GM19099 (cell line): ENCODE results near the gene GNPTG.

ENCODE experiments used
- POLR2A ChIP-seq: IDR thresholded peaks from 3 replicates; pipeline ENCODE4 v1.6.1; 2011; ENCODE audit warnings: low read depth; ENCODE audit not compliant: insufficient read length; ENCODE audit errors: extremely low read depth

Gene GNPTG

DNA sequence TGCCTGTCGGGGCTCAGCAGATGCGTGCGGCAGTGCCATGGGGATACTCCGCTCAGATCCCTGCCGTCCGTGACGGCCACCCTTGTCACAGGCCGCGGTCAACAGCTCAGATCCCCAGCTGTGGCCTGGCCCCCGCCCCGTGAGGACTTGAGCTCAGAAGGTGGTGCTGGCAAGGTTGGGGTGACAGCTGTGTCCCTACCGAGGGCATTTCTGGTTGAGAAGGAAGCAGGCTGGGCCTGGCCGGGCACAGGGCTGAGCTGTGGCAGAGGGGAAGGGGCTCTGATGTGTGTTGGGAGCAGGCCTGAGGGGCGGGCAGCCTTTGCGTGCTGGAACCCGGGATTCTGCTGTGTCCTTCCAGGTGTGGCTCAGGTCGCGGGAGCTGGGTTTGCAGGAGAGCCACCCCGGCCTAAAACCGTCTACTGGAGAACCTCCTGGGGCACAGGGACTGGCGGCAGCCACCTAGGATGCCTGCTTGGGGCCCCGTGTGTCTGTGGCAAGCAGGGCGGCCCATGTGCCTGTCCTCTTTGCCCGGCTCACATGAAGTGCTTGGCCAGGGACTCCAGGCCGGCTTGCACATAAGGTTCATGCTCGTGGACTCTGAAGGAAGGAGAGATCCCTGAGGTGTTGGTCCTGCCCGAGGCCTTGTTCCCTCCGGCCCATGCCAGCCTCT lies 37.2 kb upstream of the GNPTG start:
- no peak for TF ChIP-seq POLR2A

DNA sequence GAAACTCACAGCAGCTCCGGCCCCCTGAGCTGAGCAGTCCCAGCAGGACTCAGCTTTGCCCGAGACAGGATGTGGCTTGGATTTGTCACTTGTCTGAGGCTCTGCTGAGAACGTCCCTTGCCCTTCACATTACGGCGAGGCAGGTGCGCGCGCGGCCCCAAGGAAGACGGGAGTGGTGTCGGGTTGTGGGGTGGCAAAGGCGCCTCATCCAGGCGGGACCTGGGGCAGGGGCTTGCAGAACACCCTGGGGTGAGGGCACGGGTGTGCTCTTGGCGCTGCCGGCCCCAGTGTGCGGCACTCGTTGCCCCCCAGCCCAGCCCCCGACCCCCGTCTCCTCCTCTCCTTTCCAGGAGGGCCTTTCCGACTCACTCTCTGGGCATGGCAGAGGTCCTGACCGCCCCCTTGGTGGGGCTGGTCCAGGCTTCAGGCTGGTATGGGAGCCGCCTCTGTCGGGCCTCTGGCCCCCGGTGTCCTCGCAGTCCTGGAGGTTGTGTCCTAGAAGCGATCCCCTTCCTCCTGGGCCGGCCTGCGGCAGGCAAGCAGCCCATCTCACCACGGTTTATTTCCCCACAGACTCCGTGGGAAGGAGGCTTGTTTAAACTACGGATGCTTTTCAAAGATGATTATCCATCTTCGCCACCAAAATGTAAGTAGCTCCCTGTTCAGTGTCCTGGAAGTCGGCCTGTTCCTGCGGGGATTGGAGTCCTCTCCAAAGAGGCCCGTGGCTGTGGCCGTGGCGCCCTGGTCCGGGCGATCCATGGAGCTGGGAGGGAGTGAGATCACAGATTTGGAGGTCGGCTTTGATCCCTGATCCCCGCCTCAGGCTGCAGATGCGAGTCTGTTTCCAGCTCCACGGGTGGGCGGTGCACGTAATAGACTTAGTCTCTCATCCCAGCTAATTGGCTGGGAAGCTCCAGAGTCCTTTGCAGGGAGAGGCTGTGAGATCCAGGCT lies 36.4 kb upstream of the GNPTG start:
- no peak for TF ChIP-seq POLR2A

DNA sequence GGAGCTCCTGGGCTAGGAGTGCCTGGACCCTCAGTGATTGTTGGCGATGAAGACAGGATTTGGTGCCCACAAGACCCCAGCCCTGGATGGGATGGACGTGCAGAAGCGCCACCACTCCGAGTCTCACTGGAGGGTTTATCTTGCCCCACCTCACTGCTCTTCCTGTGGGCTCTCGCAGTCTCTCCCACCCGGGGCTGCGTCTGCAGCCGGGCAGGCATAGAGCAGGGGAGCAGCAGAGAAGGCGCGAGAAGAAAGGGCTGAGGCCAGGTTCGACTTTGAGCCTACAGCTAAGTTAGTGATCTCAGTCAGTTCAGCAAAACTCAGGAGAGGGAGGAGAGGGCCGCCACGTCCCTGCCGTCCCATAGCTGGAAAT lies 35.7 kb upstream of the GNPTG start:
- no peak for TF ChIP-seq POLR2A

DNA sequence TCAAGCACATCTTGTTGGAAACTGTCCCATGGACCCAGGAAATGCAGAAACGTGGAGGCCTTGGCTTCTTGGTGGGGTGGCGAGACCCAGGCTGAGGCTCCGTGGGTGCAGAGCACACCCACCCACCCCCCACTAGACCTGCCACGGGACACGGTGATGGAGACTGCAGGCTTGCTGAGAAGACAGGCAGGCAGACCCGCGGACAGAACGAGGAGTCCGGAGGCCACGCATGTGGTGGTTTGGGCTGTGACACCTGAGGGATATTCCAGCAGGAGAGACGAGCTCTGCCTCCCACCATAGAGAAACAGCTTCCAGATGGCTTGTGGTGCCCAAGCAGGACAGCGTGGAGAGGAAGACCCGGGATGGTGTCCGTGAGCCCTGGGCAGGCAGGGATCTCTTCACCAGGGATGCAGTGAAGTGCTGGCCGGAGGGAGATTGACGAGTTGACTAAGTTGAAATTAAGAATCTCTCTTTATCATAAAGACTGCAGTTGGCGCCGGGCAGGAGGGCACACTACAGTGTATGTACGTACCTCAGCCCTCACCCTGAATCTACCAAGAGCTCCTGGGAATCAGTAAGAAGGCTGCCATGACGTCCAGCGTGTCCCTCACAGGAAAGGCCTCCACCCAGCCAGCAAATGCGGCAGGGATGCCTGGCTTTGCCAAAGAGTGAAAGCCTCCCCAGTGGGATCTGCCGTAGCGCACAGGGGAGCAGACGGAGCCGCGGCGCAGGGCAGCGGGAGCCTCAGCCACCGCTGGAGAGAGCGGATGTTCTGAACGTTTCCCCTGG lies 34.1 kb upstream of the GNPTG start:
- no peak for TF ChIP-seq POLR2A

DNA sequence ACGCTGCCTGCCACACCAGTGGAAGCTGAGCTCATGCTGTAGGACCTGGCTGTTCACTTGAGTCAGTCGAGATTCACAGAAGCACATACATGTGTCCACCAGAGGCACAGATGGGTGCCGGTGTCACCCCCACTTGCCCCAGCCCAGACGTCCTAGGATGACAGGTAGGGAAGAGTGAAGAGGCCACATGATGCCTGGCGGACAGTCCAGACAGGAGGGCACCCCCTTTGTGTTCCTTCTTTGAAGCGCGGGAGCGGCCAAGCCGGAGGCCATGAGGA lies 33.5 kb upstream of the GNPTG start:
- TF ChIP-seq POLR2A = no peak

DNA sequence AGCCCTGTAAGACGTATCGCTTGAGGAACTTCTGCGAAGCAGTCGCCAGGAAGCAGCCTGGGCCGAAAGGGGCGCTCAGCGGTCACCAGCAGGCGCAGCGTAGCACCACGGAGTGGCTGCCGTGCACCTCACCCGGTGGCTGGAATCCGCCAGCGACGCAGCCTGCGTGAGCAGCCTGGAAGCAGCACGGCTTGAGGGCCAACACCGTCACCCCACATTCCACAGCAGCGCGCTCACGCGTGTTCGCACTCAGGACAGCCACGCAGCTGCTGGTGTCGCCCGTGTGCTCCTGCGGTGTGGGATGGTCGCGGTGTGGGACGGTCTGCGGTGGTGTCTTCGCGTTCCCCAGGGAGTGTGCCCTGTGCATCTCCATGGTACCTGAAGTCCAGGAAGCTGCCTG lies 32.7 kb upstream of the GNPTG start:
- no peak for TF ChIP-seq POLR2A

DNA sequence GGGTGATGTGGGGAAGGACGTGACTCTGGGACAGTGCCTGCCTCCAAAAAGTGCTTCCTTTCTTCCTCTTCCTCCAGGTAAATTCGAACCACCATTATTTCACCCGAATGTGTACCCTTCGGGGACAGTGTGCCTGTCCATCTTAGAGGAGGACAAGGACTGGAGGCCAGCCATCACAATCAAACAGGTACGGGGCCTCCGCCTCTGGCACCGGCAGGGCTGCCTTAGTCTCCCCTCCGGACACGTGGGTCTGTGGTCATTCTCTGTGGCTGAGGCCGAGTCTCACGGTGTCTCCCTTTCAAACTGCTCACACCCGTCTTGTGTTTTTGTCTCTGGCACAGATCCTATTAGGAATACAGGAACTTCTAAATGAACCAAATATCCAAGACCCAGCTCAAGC lies 31.6 kb upstream of the GNPTG start:
- TF ChIP-seq POLR2A = no peak

DNA sequence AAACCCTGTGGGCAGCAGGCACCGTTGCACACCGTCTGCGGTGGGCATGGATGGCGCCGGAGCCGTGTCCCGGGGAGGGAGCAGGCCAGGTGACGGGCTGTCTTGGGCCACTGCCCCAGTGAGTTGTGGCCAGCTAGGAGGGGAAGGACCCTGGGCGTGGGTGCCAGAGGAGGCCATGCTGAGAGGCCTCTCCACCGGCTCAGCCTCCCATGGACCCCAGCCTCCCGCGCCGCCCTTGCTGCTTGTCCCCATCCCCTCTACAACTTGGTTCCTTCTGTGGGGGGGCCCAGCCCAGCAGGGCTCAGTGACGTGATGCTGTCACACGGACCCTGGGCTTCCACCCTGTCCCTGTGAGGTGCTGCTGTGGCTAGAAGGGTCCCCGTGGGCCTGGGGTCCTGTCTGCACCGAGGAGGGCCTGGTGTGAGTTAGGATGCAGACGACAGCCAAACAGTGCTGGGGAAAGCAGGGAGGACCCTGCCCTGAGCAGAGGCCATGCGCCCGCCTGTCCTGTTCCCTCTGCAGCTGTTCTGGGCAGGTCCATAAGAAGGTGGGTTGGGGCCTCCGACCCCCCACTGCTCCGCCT lies 31.0 kb upstream of the GNPTG start:
- TF ChIP-seq POLR2A = no peak

DNA sequence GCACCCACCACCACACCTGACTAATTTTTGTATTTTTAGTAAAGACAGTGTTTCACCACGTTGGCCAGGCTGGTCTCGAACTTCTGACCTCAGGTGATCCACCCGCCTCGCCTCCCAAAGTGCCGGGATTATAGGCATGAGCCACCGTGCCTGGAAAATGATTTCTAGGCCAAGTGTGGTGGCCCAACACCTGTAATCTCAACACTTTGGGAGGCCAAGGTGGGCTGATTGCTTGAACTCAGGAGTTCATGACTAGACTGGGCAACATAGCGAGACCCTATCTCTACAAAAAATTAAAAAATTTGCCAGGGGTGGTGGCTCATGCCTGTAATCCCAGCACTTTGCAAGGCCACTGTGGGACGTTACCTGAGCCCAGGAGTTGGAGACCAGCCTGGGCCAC lies 29.3 kb upstream of the GNPTG start:
- TF ChIP-seq POLR2A = no peak

DNA sequence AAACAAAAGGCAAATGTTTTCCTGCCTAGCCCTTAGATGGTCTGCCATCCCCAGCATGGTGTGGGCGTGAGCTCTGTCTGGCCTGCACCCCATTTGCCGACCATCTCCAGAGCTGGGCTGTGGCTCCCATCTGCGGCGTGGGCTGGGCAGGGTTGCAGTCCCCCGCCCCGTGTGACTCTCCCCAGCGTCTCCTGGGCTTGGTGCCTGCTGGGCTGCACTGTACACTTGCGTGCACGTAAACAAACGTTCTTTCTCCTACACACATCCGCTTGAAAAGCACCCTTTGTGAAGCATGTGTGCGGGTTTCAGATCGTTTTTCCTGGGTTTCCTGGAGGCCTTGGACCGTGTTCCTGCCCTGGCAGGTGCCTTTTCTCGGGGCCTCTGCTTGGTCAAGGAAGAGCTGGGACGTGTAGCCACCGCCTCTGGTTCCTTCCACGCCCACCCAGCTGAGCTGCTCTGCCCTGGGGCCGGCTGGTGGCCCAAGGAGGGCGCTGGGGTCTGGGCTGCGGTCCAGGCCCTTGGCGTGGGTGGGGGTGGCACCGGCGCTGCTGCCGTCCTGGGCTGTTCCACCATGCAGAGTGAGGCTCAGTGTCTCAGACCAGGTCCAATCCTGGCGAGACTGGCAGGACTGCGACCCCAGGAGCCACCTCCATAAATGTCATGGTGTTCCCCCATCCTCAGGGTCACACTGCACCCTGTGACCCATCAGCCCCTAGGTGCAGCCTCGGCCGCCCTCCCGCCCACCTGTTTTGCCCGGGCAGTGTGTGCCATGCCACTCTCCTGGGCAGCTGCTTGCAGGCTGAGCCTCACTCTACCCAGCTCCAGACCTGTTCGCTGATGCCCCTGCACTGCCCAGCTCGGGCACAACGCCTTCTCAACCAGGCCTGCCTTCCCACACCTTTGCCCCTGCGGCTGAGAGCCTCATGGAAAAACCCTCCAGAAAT lies 28.2 kb upstream of the GNPTG start:
- TF ChIP-seq POLR2A = no peak

DNA sequence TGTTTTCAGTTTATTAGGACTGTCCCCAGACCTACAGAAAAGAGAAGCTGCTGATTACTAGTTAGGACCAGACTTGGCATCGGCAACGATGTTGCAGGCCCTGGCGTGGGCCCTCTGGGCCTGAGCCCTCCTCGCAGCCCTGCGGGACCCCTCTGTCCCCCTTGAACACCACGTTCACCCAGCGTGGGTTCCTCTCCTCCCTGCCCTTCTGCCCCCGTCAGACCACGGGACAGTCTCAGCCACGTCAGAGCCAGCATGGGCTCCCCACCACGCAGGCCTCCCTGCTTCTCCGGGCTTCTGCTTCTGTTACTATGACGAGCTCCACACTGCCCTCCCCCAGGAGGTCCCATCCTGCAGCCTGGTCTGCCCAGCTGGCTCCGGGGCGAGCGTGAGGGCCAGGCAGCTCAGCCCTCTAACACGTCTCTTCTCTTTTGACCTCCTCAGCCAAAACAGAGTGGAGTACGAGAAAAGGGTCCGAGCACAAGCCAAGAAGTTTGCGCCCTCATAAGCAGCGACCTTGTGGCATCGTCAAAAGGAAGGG lies 27.4 kb upstream of the GNPTG start:
- TF ChIP-seq POLR2A = no peak

DNA sequence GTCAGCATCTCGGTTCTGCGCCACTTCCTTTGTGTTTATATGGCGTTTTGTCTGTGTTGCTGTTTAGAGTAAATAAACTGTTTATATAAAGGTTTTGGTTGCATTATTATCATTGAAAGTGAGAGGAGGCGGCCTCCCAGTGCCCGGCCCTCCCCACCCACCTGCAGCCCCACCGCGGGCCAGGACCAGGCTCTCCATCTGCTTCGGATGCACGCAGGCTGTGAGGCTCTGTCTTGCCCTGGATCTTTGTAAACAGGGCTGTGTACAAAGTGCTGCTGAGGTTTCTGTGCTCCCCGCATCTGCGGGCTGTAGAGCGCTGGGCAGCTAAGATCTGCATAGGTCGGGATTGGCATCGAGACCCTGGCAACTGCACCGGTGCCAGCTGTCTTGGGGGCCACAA lies 26.5 kb upstream of the GNPTG start:
- no peak for TF ChIP-seq POLR2A

DNA sequence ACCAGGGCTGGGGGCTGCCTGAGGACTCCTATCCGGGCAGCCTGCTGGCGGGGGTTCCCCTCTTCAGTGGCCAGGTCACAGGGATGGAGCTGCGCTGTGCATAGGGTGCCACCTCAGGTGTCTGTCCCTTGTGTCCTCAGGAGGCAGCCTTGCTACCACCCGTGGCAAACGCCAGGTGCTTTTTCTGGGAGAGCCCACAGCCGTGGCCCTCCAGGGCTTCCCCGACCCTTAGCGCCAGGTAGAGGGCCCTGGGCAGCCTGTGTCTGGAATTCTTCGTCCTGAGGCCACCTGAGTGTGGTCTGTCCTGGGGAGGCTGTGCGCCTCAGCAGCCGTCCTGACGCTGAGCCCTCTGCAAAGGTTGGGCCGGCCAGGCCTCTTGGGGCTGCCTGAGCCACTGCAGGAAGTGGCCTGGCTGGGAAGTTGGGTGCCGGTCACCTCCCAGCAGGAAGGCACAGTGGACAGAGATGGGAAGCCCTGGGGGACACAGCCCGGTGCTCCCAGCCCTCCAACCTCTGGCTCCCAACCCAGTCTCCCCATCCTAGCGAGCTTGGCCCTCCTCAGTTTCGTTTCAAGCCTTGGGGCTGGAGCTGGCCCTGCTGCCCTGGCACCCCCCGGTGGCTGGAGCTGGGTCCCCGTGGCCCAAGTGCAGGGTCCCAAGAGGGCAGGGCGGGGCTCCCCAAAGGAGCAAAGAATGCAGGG lies 25.9 kb upstream of the GNPTG start:
- TF ChIP-seq POLR2A = no peak
